ENCODE data around the gene GSPT1.
"Not testable (repeated sequence)": the region's sequence is repeated elsewhere in the genome, so short reads cannot be mapped to it uniquely, and the experiment has no call there.

GSPT1 gene

GRCh38 chr16:11857161-11857560, 58.6 kb downstream of the GSPT1 start:
- no peak for DNase-seq (ENCODE audit: low read depth, low spot score)

- DNase-seq (ENCODE audit: low read depth, low spot score) = peak; percentile 51
These were observed 63.5 kb downstream of the GSPT1 start for GRCh38 chr16:11852092-11852809.

GRCh38 chr16:11851294-11852091, 64.3 kb downstream of the GSPT1 start, which contains the start of gene RSL1D1:
Gene RSL1D1, minus strand, starts transcription at chr16:11851542. Its CDS starts 30 bp downstream, at chr16:11851512.
- DNase-seq (ENCODE audit: low read depth, low spot score) = peak; percentile 96

- no peak for DNase-seq (ENCODE audit: low read depth, low spot score)
These were observed 66.9 kb downstream of the GSPT1 start for GRCh38 chr16:11848842-11849241.

GRCh38 chr16:11844499-11844898, 71.3 kb downstream of the GSPT1 start:
- no peak for DNase-seq (ENCODE audit: low read depth, low spot score)

- no peak for DNase-seq (ENCODE audit: low read depth, low spot score)
These were observed 71.9 kb downstream of the GSPT1 start for GRCh38 chr16:11843861-11844260.

GRCh38 chr16:11843206-11843605, 72.5 kb downstream of the GSPT1 start:
- DNase-seq (ENCODE audit: low read depth, low spot score) = no peak

- no peak for DNase-seq (ENCODE audit: low read depth, low spot score)
These were observed 74.7 kb downstream of the GSPT1 start for GRCh38 chr16:11841026-11841425.

- DNase-seq (ENCODE audit: low read depth, low spot score) = no peak
These were observed 79.0 kb downstream of the GSPT1 start for GRCh38 chr16:11836650-11837244.

GRCh38 chr16:11835891-11836649, 79.7 kb downstream of the GSPT1 start:
- peak; percentile 51 for DNase-seq (ENCODE audit: low read depth, low spot score)

- no peak for DNase-seq (ENCODE audit: low read depth, low spot score)
These were observed 80.4 kb downstream of the GSPT1 start for GRCh38 chr16:11835309-11835708.

- no peak for DNase-seq (ENCODE audit: low read depth, low spot score)
These were observed 81.6 kb downstream of the GSPT1 start for GRCh38 chr16:11833951-11834695.

GRCh38 chr16:11828696-11829095, 87.1 kb downstream of the GSPT1 start:
- peak; percentile 18 for DNase-seq (ENCODE audit: low read depth, low spot score)

GRCh38 chr16:11825520-11826165, 90.1 kb downstream of the GSPT1 start:
- peak; percentile 32 for DNase-seq (ENCODE audit: low read depth, low spot score)

GRCh38 chr16:11824362-11824761, 91.4 kb downstream of the GSPT1 start:
- DNase-seq (ENCODE audit: low read depth, low spot score) = peak; percentile 34

GRCh38 chr16:11823645-11824044, 92.1 kb downstream of the GSPT1 start:
- not testable (repeated sequence) for DNase-seq (ENCODE audit: low read depth, low spot score)

- no peak for DNase-seq (ENCODE audit: low read depth, low spot score)
These were observed 96.0 kb downstream of the GSPT1 start for GRCh38 chr16:11819798-11820197.

GRCh38 chr16:11818970-11819369, 96.8 kb downstream of the GSPT1 start:
- not testable (repeated sequence) for DNase-seq (ENCODE audit: low read depth, low spot score)

Data from ELF-1 (cell line).